GM23248 (cell line): ENCODE measurements around the gene PLA2G5.

Source experiments
- EZH2 ChIP-seq: fragments of 200-600 bp; sonication (generic); IDR thresholded peaks from 2 replicates; pipeline ENCODE4 v1.6.1; 2018; ENCODE audit warnings: antibody characterized with exemption, mild to moderate bottlenecking; ENCODE audit not compliant: insufficient read depth, poor library complexity, severe bottlenecking
- EZH2phosphoT487 ChIP-seq: fragments of 200-600 bp; sonication (generic); IDR thresholded peaks from 2 replicates; pipeline ENCODE4 v1.6.1; 2018; ENCODE audit warnings: antibody characterized with exemption, moderate library complexity, mild to moderate bottlenecking, low read depth; ENCODE audit not compliant: insufficient read depth

DNA sequence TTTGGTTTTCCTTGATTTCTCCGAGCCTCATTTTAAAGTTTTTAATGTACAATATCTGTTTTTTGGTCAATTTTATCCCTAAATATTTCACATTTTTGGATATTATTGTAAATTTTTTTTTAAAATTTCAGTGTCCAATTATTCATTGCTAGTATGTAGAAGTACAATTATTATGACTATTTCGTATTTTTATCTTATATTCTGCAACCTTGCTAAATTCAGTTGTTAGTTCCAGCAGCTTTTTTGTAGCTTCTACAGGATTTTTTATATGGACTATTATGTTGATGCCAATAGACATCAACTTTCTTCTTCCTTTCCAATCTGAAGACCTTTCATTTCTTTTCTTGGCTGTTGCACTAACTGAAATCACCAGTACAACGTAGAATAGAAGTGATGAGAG is 65.0 kb downstream of the PLA2G5 start:
- no peak for TF ChIP-seq EZH2
- TF ChIP-seq EZH2phosphoT487 = no peak
